BE2C (cell line): ENCODE results near the gene COL28A1.

Experiments used
- DNase-seq: peaks from one replicate; pipeline ENCODE4 v3.0.0-alpha.2; 2020
- H3K27me3 ChIP-seq: fragments of 250-450 bp; sonication (Bioruptor Pico); 2 replicates; pipeline ENCODE4 v1.5.1; 2020; ENCODE audit warnings: mild to moderate bottlenecking
- H3K36me3 ChIP-seq: fragments of 250-450 bp; sonication (Bioruptor Pico); 2 replicates; pipeline ENCODE4 v1.5.1; 2020; ENCODE audit warnings: mild to moderate bottlenecking
- H3K4me1 ChIP-seq: fragments of 250-450 bp; sonication (Bioruptor Pico); 2 replicates; pipeline ENCODE4 v1.5.1; 2020
- H3K4me3 ChIP-seq: 2 replicates; pipeline ENCODE4 v1.5.1; 2011; ENCODE audit warnings: low read depth, low read length
- H3K9me3 ChIP-seq: fragments of 250-450 bp; sonication (Bioruptor Pico); 2 replicates; pipeline ENCODE4 v1.5.1; 2020
- CTCF ChIP-seq: IDR thresholded peaks from 2 replicates; pipeline ENCODE4 v1.5.1; 2012; ENCODE audit warnings: mild to moderate bottlenecking, low read depth, low read length

The COL28A1 gene

GRCh38 chr7:7577888-7578287 lies 42.2 kb upstream of the COL28A1 start:
- no peak for DNase-seq

GRCh38 chr7:7576344-7576743 lies 40.7 kb upstream of the COL28A1 start:
- H3K27me3 ChIP-seq: no peaks in the 10 kb centered on the region
- DNase-seq: no peak
- H3K9me3 ChIP-seq: no peaks in the 10 kb centered on the region
- H3K4me3 ChIP-seq: no peak overlapping the region
- peaks cover 23% of the 10 kb centered on the region for H3K36me3 ChIP-seq
- H3K4me1 ChIP-seq: no peaks in the 10 kb centered on the region
- no peak for TF ChIP-seq CTCF

More at GRCh38 chr7:7577888-7578287, 42.2 kb upstream of the COL28A1 start:
- Histone ChIP-seq H3K27me3 (no peaks in the 10 kb centered on the region), H3K4me1 (no peaks in the 10 kb centered on the region; the same call in 1 of the 2 replicates), H3K36me3 (peaks cover 19% of the 10 kb centered on the region), H3K9me3 (no peaks in the 10 kb centered on the region), H3K4me3 (no peak overlapping the region)
- no peak for TF ChIP-seq CTCF

GRCh38 chr7:7573701-7574100 lies 38.0 kb upstream of the COL28A1 start:
- Histone ChIP-seq H3K27me3 (no peaks in the 10 kb centered on the region), H3K4me1 (no peaks in the 10 kb centered on the region; the same call in 1 of the 2 replicates), H3K4me3 (no peak overlapping the region), H3K9me3 (no peaks in the 10 kb centered on the region), H3K36me3 (peaks cover 28% of the 10 kb centered on the region)
- DNase-seq: no peak
- no peak for TF ChIP-seq CTCF

- Histone ChIP-seq H3K4me1 (no peaks in the 10 kb centered on the region; the same call in 1 of the 2 replicates), H3K27me3 (no peaks in the 10 kb centered on the region), H3K36me3 (peaks cover 25% of the 10 kb centered on the region), H3K4me3 (no peak overlapping the region), H3K9me3 (no peaks in the 10 kb centered on the region)
- no peak for TF ChIP-seq CTCF
- no peak for DNase-seq
Observed at GRCh38 chr7:7570584-7570983, 34.9 kb upstream of the COL28A1 start.

GRCh38 chr7:7569615-7570014 lies 33.9 kb upstream of the COL28A1 start:
- H3K27me3 ChIP-seq: no peaks in the 10 kb centered on the region
- TF ChIP-seq CTCF: no peak

GRCh38 chr7:7569081-7569527 lies 33.4 kb upstream of the COL28A1 start:
- TF ChIP-seq CTCF: no peak
- peaks cover 21% of the 10 kb centered on the region for H3K36me3 ChIP-seq

More at GRCh38 chr7:7569615-7570014, 33.9 kb upstream of the COL28A1 start:
- no peak overlapping the region for H3K4me3 ChIP-seq
- DNase-seq: no peak
- peaks cover 23% of the 10 kb centered on the region for H3K36me3 ChIP-seq
- no peaks in the 10 kb centered on the region; the same call in 1 of the 2 replicates for H3K4me1 ChIP-seq
- no peaks in the 10 kb centered on the region for H3K9me3 ChIP-seq

More at GRCh38 chr7:7569081-7569527, 33.4 kb upstream of the COL28A1 start:
- Histone ChIP-seq H3K27me3 (no peaks in the 10 kb centered on the region), H3K4me1 (no peaks in the 10 kb centered on the region; the same call in 1 of the 2 replicates), H3K9me3 (no peaks in the 10 kb centered on the region), H3K4me3 (0 out of 2 replicates have a peak overlapping the region, but pooled peaks have one; percentile 8)
- DNase-seq: no peak
